H1 (cell line): ENCODE results near the gene SOX10. TPM values are rescaled to one million over a fixed set of nuclear protein-coding genes. Genes with fewer than 3 reads are reported as not detected.
A peak's percentile ranks its signal among the peaks of the same experiment; 100 is the strongest.

Experiments
- CTCF ChIA-PET: fragments of 300-600 bp; sonication (Branson Sonifier 250); formaldehyde crosslinking; loops from one replicate; lab custom pipeline; 2021; ENCODE audit not compliant: partially characterized antibody; lab: Charles Lee
- POLR2A ChIA-PET: fragments of 300-600 bp; sonication (Branson Sonifier 250); formaldehyde crosslinking; loops from one replicate; lab custom pipeline; 2021; ENCODE audit warnings: inconsistent platforms; ENCODE audit not compliant: partially characterized antibody; lab: Charles Lee
- DNase-seq, 2 experiments: peaks; one replicate each; pipeline versions ENCODE4 v3.0.0 to v3.0.0-alpha.2; 2010 to 2022; ENCODE audit warnings: low spot score in 2 of 2, low read depth in 1 of 2, mixed read lengths in 1 of 2
- FAIRE-seq: peaks from 2 replicates; lab custom pipeline; 2011; peaks lifted over from hg19 to GRCh38; lab: Jason Lieb, UNC
- H2AFZ ChIP-seq: 2 replicates; pipeline ENCODE4 v1.8.1; 2012; ENCODE audit warnings: low read length, inconsistent platforms
- H2AK5ac ChIP-seq: 2 replicates; pipeline ENCODE4 v1.6.1; 2013; ENCODE audit warnings: low read depth, low read length
- H2BK120ac ChIP-seq: replicated peaks from 2 replicates; pipeline ENCODE3; 2013; ENCODE audit warnings: low read depth, low read length, inconsistent platforms
- H2BK12ac ChIP-seq: 2 replicates; pipeline ENCODE4 v1.6.1; 2013; ENCODE audit warnings: low read depth, low read length
- H2BK15ac ChIP-seq: 2 replicates; pipeline ENCODE4 v1.6.1; 2013; ENCODE audit warnings: low read length
- H2BK20ac ChIP-seq: 2 replicates; pipeline ENCODE4 v1.6.1; 2013; ENCODE audit warnings: low read length
- H2BK5ac ChIP-seq: 2 replicates; pipeline ENCODE4 v1.6.1; 2013; ENCODE audit warnings: low read depth, low read length
- H3K14ac ChIP-seq: 2 replicates; pipeline ENCODE4 v1.6.1; 2013; ENCODE audit warnings: inconsistent platforms; ENCODE audit not compliant: insufficient read length
- H3K18ac ChIP-seq: 2 replicates; pipeline ENCODE4 v1.6.1; 2013; ENCODE audit warnings: low read length; ENCODE audit errors: extremely low read depth
- H3K23ac ChIP-seq: 2 replicates; pipeline ENCODE4 v1.6.1; 2013; ENCODE audit warnings: inconsistent platforms; ENCODE audit not compliant: insufficient read length
- H3K23me2 ChIP-seq: 2 replicates; pipeline ENCODE4 v1.6.1; 2013; ENCODE audit warnings: low read depth, low read length
- H3K27ac ChIP-seq: 2 replicates; pipeline ENCODE4 v1.6.1; 2011; ENCODE audit warnings: low read depth, low read length, inconsistent platforms
- H3K27me3 ChIP-seq, 4 experiments: replicated peaks in 1 of 4; 1 replicate in 1 of 4; 2 replicates in 3 of 4; pipeline versions ENCODE4 v1.6.1 to v1.8.1; 2011 to 2013; ENCODE audit warnings: low read length in 3 of 4, mild to moderate bottlenecking in 3 of 4, inconsistent platforms in 2 of 4, mixed read lengths in 2 of 4, moderate library complexity in 1 of 4; ENCODE audit not compliant: control insufficient read depth in 3 of 4, insufficient read depth in 3 of 4; ENCODE audit errors: extremely low read depth in 1 of 4
- H3K36me3 ChIP-seq, 4 experiments: 2 replicates each; pipeline versions ENCODE4 v1.6.1 to v1.8.1; 2011 to 2013; ENCODE audit warnings: mild to moderate bottlenecking in 4 of 4, low read length in 3 of 4, moderate library complexity in 2 of 4, control low read depth in 1 of 4, inconsistent platforms in 1 of 4; ENCODE audit not compliant: insufficient read depth in 4 of 4, control insufficient read depth in 2 of 4
- H3K4ac ChIP-seq: replicated peaks from 2 replicates; pipeline ENCODE3; 2013; ENCODE audit warnings: low read length, low read depth, mixed read lengths, inconsistent platforms; ENCODE audit not compliant: insufficient read length
- H3K4me1 ChIP-seq, 4 experiments: replicated peaks in 1 of 4; 1 replicate in 1 of 4; 2 replicates in 3 of 4; pipeline versions ENCODE4 v1.6.1 to v1.8.1; 2011 to 2013; ENCODE audit warnings: low read length in 3 of 4, inconsistent platforms in 2 of 4, mixed read lengths in 1 of 4; ENCODE audit not compliant: insufficient read depth in 4 of 4, control insufficient read depth in 3 of 4
- H3K4me2 ChIP-seq, 2 experiments: 2 replicates each; pipeline versions ENCODE4 v1.6.1 to v1.8.1; 2011 to 2013; ENCODE audit warnings: low read depth in 2 of 2, low read length in 2 of 2, control low read depth in 1 of 2, inconsistent platforms in 1 of 2, mild to moderate bottlenecking in 1 of 2; ENCODE audit not compliant: insufficient read depth in 1 of 2
- H3K4me3 ChIP-seq, 4 experiments: fragments of 200-600, 300-600 bp in 1 of 4; sonication (generic), shearing (Covaris generic), sonication (Bioruptor Twin) in 1 of 4; 2 replicates each; pipeline versions ENCODE4 v1.5.1 to v1.8.1; 2011 to 2016; ENCODE audit warnings: low read length in 4 of 4, low read depth in 3 of 4, control low read depth in 2 of 4, inconsistent platforms in 2 of 4, mild to moderate bottlenecking in 2 of 4, mixed read lengths in 1 of 4, moderate library complexity in 1 of 4; ENCODE audit not compliant: insufficient read depth in 2 of 4; ENCODE audit errors: extremely low read depth in 1 of 4
- H3K56ac ChIP-seq: replicated peaks from 2 replicates; pipeline ENCODE3; 2013; ENCODE audit warnings: low read depth, mild to moderate bottlenecking, mixed read lengths, low read length, inconsistent platforms; ENCODE audit not compliant: insufficient read length
- H3K79me1 ChIP-seq: 2 replicates; pipeline ENCODE4 v1.6.1; 2013; ENCODE audit warnings: low read depth, low read length, control low read depth
- H3K79me2 ChIP-seq, 2 experiments: 2 replicates each; pipeline versions ENCODE4 v1.6.1 to v1.8.1; 2012 to 2013; ENCODE audit warnings: low read length in 2 of 2, mild to moderate bottlenecking in 2 of 2, inconsistent platforms in 1 of 2; ENCODE audit not compliant: insufficient read depth in 2 of 2, control insufficient read depth in 1 of 2
- H3K9ac ChIP-seq, 4 experiments: replicated peaks in 1 of 4; 1 replicate in 1 of 4; 2 replicates in 3 of 4; pipeline versions ENCODE4 v1.6.1 to v1.8.1; 2011 to 2013; ENCODE audit warnings: low read depth in 3 of 4, low read length in 3 of 4, control low read depth in 2 of 4, mild to moderate bottlenecking in 2 of 4, moderate library complexity in 2 of 4, inconsistent platforms in 1 of 4; ENCODE audit errors: extremely low read depth in 1 of 4
- H3K9me3 ChIP-seq, 2 experiments: 2 replicates each; pipeline versions ENCODE4 v1.6.1 to v1.8.1; 2012 to 2013; ENCODE audit warnings: mild to moderate bottlenecking in 2 of 2, moderate library complexity in 2 of 2, control low read depth in 1 of 2, inconsistent platforms in 1 of 2, low read depth in 1 of 2, low read length in 1 of 2, mixed read lengths in 1 of 2; ENCODE audit not compliant: insufficient read depth in 2 of 2
- H4K20me1 ChIP-seq, 2 experiments: replicated peaks in 1 of 2; 2 replicates each; pipeline versions ENCODE3 to v1.8.1; 2011 to 2013; ENCODE audit warnings: inconsistent platforms in 2 of 2, low read length in 2 of 2, mild to moderate bottlenecking in 1 of 2; ENCODE audit not compliant: insufficient read depth in 2 of 2, control insufficient read depth in 1 of 2
- H4K5ac ChIP-seq: 2 replicates; pipeline ENCODE4 v1.6.1; 2013; ENCODE audit warnings: low read length, low read depth, mixed read lengths, inconsistent platforms; ENCODE audit not compliant: insufficient read length
- H4K8ac ChIP-seq: 2 replicates; pipeline ENCODE4 v1.8.0; 2013; ENCODE audit warnings: mild to moderate bottlenecking, moderate library complexity, low read length, inconsistent platforms; ENCODE audit not compliant: insufficient read depth; ENCODE audit errors: extremely low read depth
- H4K91ac ChIP-seq: replicated peaks from 2 replicates; pipeline ENCODE3; 2013; ENCODE audit warnings: low read length, mixed read lengths, inconsistent platforms; ENCODE audit not compliant: insufficient read length
- BRCA1 ChIP-seq: IDR thresholded peaks from 2 replicates; pipeline ENCODE4 v1.6.1; 2012; ENCODE audit warnings: low read depth, low read length, improper control_type of control experiment
- CBX8 ChIP-seq: fragments of 300-800, 300-1000 bp; sonication (generic); IDR thresholded peaks from 2 replicates; pipeline ENCODE4 v1.7.1; 2016; ENCODE audit warnings: low read depth, low read length, borderline replicate concordance
- CTCF ChIP-seq, 3 experiments: IDR thresholded peaks; 1 replicate in 2 of 3; 2 replicates in 1 of 3; pipeline versions ENCODE4 v1.5.1 to v1.6.1; 2011; ENCODE audit warnings: low read length in 3 of 3, mild to moderate bottlenecking in 3 of 3, inconsistent platforms in 2 of 3, low read depth in 1 of 3, moderate library complexity in 1 of 3; ENCODE audit not compliant: insufficient read depth in 1 of 3; ENCODE audit errors: control extremely low read depth in 1 of 3
- GTF2F1 ChIP-seq: IDR thresholded peaks from 2 replicates; pipeline ENCODE4 v1.6.1; 2012; ENCODE audit warnings: low read depth, low read length, improper control_type of control experiment, borderline replicate concordance
- TEAD4 ChIP-seq: IDR thresholded peaks from 2 replicates; pipeline ENCODE4 v1.6.1; 2012; ENCODE audit warnings: low read depth, low read length, inconsistent platforms, mixed read lengths
- WGBS, 2 experiments: shearing (Covaris generic) in 1 of 2; methylation state at CpG; one replicate each; pipeline versions ENCODE4 v1.1.6 to v1.1.7; 2013 to 2015; ENCODE audit warnings: low lambda C conversion rate in 2 of 2, mixed read lengths in 2 of 2, inconsistent platforms in 1 of 2, low coverage in 1 of 2, missing lambda C conversion rate in 1 of 2; ENCODE audit not compliant: insufficient replicate concordance in 2 of 2, insufficient coverage in 1 of 2, insufficient read length in 1 of 2; ENCODE audit errors: extremely low coverage in 1 of 2, missing lambda C conversion rate in 1 of 2; 5-methylcytosine and 5-hydroxymethylcytosine counted together
- long read RNA-seq, 2 experiments: library from RNA in 1 of 2; library from capped mRNA in 1 of 2; stranded (forward); transcript quantifications; one replicate each; pipeline ENCODE4 v2.0.0, GENCODE V29; 2021; ENCODE audit warnings: inconsistent platforms in 1 of 2
- polyA minus RNA-seq, 3 experiments: library from RNA; depleted of rRNA, polyadenylated mRNA; stranded (reverse); fragments of >200 nt; gene quantifications; 1 replicate in 2 of 3; 2 replicates in 1 of 3; pipeline ENCODE4 v1.2.3, GENCODE V29; 2011
- polyA plus RNA-seq, 7 experiments: library from polyadenylated mRNA; depleted of rRNA in 3 of 7; stranded (reverse) in 5 of 7; unstranded in 2 of 7; fragments of >200 nt in 5 of 7; fragments of 200-250 nt in 2 of 7; gene quantifications; 1 replicate in 5 of 7; 2 replicates in 1 of 7; 4 replicates in 1 of 7; pipeline versions ENCODE4 v1.2.1 to v1.2.3, GENCODE V29; 2011 to 2013; ENCODE audit warnings: missing spikeins in 2 of 7, mixed read lengths in 2 of 7
- total RNA-seq: library from RNA; stranded (reverse); fragmentation: NEBNext Ultra II Directional; extraction: Animal tissue kit (Norgen Biotek cat#: 25700); gene quantifications from 2 replicates; pipeline ENCODE4 v1.2.1, GENCODE V29; 2021

The SOX10 gene
- total RNA-seq, result 2.7 and 3.3 TPM in 2 replicates
- polyA plus RNA-seq (2011; rRNA removed), result 2.7 and 3.8 TPM in 2 replicates
- polyA plus RNA-seq (2011; cell fraction: cytosol; rRNA removed), result 2.0 TPM
- 3.6 TPM for polyA plus RNA-seq (2011; cell fraction: nucleus; rRNA removed)
- polyA plus RNA-seq (2012, experiment 1 of 2), result 2.3 to 3.8 TPM (median 2.9 TPM) in 4 replicates
- 2.9 TPM for polyA plus RNA-seq (2012, experiment 2 of 2)
- polyA plus RNA-seq (2013, experiment 1 of 2), result 2.0 TPM
- polyA plus RNA-seq (2013, experiment 2 of 2), result 1.9 TPM
- 1.4 and 1.8 TPM in 2 replicates for polyA minus RNA-seq (2011; rRNA and poly(A)+ RNA removed)
- 4.4 TPM for polyA minus RNA-seq (2011; cell fraction: cytosol; rRNA and poly(A)+ RNA removed)
- polyA minus RNA-seq (2011; cell fraction: nucleus; rRNA and poly(A)+ RNA removed), result 4.6 TPM
- long read RNA-seq, experiment 1, partial matches to known transcripts, result 1 of 2 reads
- long read RNA-seq, experiment 1, other reads (novel, unspliced or antisense), result 0 of 2 reads
- long read RNA-seq, experiment 2, result 0 reads

GRCh38 chr22:37983860-37984791, at the start of gene SOX10:
SOX10 (minus strand) TSS chr22:37984555; CDS start chr22:37983784, 771 bp downstream.
- ChIA-PET CTCF (interaction anchor here (0.6 to 3.9 kb wide), 14 partner anchors 10 to 1918 kb away, joined by 3 to 20 read pairs (median 4); partner anchors contain the start of genes C22orf23 and POLR2F), POLR2A (interaction anchor here (0.8 to 4.8 kb wide), 6 partner anchors 8 to 179 kb away, joined by 3 to 26 read pairs (median 6); a partner anchor contains a TSS)
- Histone ChIP-seq H2BK20ac (peak within 1 kb of the TSS; percentile 67; the same call in 1 of the 2 replicates), H2BK5ac (peak within 1 kb of the TSS; percentile 78; the same call in 1 of the 2 replicates), H3K9me3 (no peaks in the 10 kb centered on the region), H3K27me3 (peaks cover 0 to 19% (median 12%) of the 10 kb centered on the region in 4 experiments; a peak in 5 of 7 replicates), H3K18ac (peak within 1 kb of the TSS; percentile 87), H3K4me1 (peaks cover 0 to 30% (median 14%) of the 10 kb centered on the region in 4 experiments; a peak in 6 of 7 replicates), H4K20me1 (peaks cover 2 to 4% of the 10 kb centered on the region in 2 experiments), H3K56ac (no peak within 1 kb of the TSS), H3K14ac (no peak within 1 kb of the TSS), H3K23me2 (peaks cover 13% of the 10 kb centered on the region; the same call in 1 of the 2 replicates), H3K23ac (no peak within 1 kb of the TSS), H3K4me2 (peak within 1 kb of the TSS; percentile 83 to 88), H3K4me3 (peak within 1 kb of the TSS; percentile 24 to 55 (median 40)), H4K5ac (no peak within 1 kb of the TSS), H3K9ac (no peak within 1 kb of the TSS; a peak in 1 of 7 replicates), H4K8ac (no peak within 1 kb of the TSS; the same call in 1 of the 2 replicates), H3K27ac (no peak within 1 kb of the TSS), H3K36me3 (no peaks in the 10 kb centered on the region; a peak in 1 of 8 replicates), H3K79me1 (no peaks in the 10 kb centered on the region), H2BK12ac (peak within 1 kb of the TSS; percentile 92; the same call in 1 of the 2 replicates), H3K4ac (peak within 1 kb of the TSS; percentile 19), H2AFZ (no peak within 1 kb of the TSS), H4K91ac (peak within 1 kb of the TSS; percentile 49), H3K79me2 (no peaks in the 10 kb centered on the region), H2AK5ac (no peak within 1 kb of the TSS), H2BK15ac (peak within 1 kb of the TSS; percentile 81; the same call in 1 of the 2 replicates), H2BK120ac (no peak within 1 kb of the TSS)
- DNase-seq (peak in 1 of 2 experiments; percentile 70), FAIRE-seq (no peak)
- 9% methylated on average over 29 of the region's 42 CpGs; no CpG with 5 or more reads in 1 of the 2 experiments for WGBS, 2 experiments
- TF ChIP-seq CBX8 (no peak), TEAD4 (no peak), BRCA1 (no peak), CTCF (IDR thresholded peaks at IDR 0.05; ENCODE audit: control extremely low read depth in 1 of 3, insufficient read depth in 1 of 3, low read depth in 1 of 3, low read length in 3 of 3) (no peak), GTF2F1 (no peak)
